GM19438 (cell line): ENCODE data around the gene ZSWIM5.
"Not testable (repeated sequence)": the region's sequence is repeated elsewhere in the genome, so short reads cannot be mapped to it uniquely, and the experiment has no call there.

Experiments used
- ATAC-seq: cut with Tn5 transposase; IDR thresholded peaks from one replicate; pipeline ENCODE4 v1.9.1; 2021; ENCODE audit warnings: low read depth; ENCODE audit not compliant: unreplicated experiment

ZSWIM5 gene

GRCh38 chr1:45097944-45098343 is 108.5 kb downstream of the ZSWIM5 start:
- ATAC-seq: no peak

DNA sequence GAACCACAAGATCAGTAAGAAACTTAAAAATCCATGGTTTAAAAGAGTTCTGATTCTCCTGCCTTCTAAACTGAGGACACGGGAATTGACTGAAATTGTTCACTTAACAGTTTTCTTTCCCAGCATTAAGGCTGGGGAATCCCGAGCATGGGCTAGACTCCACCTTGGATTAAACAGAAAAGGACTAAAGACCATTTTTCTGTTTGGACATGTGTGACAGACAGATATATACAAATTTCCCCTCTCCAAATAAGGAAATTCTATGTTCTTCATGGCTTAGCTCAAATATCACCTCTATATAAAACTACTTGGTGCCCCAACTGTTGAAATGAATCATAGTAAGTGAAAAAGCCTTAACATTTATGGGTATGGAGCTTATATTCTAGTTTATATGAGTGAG is 109.3 kb downstream of the ZSWIM5 start:
- no peak for ATAC-seq

DNA sequence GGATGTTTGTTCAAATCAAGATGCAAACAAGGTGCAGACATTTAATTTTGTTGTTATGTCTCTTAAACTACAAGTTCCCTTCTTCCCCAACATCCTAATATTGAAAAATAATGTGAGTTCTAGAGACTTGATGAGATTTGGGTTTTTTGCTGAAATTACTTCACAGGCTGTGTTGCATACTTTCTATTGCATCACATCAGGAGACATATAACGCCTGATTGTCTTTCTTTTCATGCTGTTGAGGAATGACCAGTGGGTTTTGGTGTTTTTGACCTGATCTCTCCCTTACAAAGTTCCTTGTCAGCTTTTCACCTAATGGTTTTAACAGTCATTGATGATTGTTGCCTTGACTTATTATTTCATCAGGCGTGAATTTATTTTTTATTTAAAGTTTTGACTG is 111.0 kb downstream of the ZSWIM5 start:
- ATAC-seq: no peak

GRCh38 chr1:45094371-45094770 is 112.0 kb downstream of the ZSWIM5 start:
- not testable (repeated sequence) for ATAC-seq

- no peak for ATAC-seq
Observed at GRCh38 chr1:45093334-45093733, 113.1 kb downstream of the ZSWIM5 start.

GRCh38 chr1:45089711-45090110 is 116.7 kb downstream of the ZSWIM5 start:
- ATAC-seq: no peak

DNA sequence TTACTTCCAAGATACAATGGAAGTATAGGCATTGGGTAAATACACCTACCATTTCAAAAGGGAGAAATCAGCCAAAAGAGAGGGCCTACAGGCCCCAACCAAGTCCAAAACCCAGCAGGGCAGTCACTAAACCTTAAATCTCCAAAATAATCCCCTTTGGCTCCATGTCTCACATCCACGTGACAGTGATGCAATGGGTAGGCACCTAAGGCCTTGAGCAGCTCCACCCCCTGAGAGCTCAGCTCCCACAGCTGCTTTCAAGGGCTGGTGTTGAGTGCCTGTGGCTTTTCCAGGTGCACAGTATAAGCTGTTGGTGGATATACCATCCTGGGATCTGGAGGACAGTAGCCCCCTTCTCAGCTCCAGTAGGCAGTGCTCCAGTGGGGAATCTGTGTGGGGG is 121.8 kb downstream of the ZSWIM5 start:
- no peak for ATAC-seq

GRCh38 chr1:45079533-45079932 is 126.9 kb downstream of the ZSWIM5 start:
- no peak for ATAC-seq

- not testable (repeated sequence) for ATAC-seq
Observed at GRCh38 chr1:45076959-45077358, 129.4 kb downstream of the ZSWIM5 start.

- ATAC-seq: no peak
Observed at GRCh38 chr1:45071567-45071966, 134.8 kb downstream of the ZSWIM5 start.

DNA sequence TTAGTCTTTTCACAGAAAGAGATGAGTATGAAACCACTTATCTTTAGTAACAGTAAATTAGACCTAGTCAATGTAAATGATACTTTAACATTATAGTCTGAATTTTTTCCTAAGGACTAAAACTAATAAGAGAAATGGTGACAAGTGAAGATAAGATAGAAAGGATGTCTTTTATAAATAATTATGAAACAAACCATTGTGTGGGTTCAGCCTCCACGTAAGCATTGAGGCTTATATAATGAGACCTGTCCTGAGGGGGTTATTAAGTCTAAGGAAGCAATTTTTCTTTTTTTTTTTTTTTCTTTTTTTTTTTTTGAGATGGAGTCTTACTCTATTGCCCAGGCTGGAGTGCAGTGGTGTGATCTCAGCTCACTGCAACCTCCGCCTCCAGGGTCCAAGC is 138.6 kb downstream of the ZSWIM5 start:
- no peak for ATAC-seq

DNA sequence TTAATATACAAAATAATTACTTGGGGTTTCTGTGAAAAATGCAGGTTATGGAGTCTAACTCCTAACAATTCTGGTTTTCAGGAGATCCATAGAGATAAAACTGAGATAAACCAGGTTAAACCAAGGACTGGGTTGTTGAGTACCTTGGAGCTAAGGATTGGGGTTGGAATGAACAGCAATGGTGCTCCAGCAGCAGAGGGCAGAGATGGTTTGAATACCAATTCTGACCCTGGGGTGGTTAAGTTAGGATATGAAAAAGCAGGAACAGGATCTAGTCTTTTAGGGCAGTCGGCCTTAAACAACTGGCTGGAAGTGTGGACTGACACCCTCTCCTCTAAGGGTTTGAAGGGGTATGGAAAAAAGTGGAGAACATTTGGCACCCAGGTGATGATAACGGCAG is 141.3 kb downstream of the ZSWIM5 start:
- ATAC-seq: no peak

GRCh38 chr1:45062463-45062862 is 143.9 kb downstream of the ZSWIM5 start:
- not testable (repeated sequence) for ATAC-seq

GRCh38 chr1:45059829-45060228 is 146.6 kb downstream of the ZSWIM5 start:
- ATAC-seq: no peak

GRCh38 chr1:45057542-45057941 is 148.9 kb downstream of the ZSWIM5 start:
- no peak for ATAC-seq

GRCh38 chr1:45051005-45051772 is 155.2 kb downstream of the ZSWIM5 start:
- no peak for ATAC-seq

DNA sequence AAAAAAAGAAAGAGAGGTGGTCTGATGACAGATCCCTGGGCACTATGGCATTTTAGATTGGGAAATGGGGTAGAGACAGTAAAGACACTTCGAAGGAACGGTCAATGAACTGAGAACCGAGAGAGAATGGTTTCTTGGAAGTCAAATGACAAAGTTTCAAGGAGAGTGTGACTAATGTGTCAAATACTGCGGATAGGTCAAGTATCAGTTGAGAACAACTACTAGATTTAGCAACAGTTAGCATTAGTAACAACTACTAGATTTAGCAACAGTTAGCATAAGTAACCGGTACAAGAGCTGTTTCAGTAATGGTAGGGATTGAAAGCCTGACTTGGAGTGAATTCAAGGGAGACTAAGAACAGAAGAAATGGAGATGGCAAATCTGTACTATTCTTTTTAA is 159.4 kb downstream of the ZSWIM5 start:
- ATAC-seq: no peak

DNA sequence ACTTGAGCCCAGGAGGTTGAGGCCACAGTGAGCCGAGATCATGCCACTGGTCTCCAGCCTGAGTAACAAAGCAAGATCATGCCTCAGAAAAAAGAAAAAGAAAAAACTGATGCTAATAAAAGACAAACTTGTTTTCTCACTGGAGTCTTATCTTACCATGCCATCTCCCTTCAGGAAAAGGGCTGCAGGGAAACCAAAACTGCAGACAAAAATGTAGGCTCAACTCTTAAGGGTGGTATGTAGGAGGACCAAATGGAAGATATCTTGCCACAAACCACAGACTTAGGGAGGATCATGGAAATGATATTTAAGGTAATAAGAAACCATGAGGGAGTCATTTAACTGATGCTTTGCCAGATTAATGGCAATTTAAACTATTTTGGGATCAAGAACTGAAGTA is 161.5 kb downstream of the ZSWIM5 start:
- ATAC-seq: no peak

DNA sequence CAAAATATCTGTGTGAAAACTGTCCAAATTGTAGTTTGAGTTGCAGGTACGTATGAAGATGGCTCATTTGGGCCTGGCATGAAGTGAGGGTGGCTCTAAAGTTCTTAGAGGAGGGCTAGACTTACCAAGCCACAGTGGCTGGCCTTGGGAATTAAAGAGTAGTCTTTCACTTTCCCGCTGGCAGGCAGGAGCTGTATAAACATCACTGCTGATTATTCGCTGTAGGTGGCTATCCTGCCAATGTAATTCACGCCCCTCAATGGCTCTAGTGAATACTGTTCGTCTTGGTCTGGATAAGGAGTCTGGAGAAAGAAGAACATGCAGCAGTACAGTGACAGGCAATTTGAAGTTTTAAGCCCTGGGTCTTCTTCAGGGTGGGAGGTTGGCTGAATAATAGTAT is 163.3 kb downstream of the ZSWIM5 start:
- ATAC-seq: no peak

DNA sequence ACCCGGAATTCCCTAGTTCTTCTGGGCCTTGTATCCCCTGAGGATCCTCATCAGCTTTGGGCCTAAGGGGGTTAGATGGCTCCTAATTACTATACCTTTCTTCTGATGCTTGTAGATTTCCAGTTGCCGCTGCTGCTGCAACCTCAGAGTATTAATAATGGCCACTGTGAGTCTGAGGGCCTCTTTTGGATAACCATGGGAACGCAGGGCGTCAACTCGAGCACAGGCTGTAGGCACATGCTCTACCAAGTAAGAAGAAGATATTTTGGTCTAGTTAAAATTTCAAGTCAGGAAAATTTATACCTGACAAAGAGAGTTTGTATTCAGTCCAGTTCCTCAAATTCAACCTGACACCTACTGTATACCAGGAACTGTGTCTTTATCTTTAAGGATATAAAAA is 166.1 kb downstream of the ZSWIM5 start:
- ATAC-seq: no peak

DNA sequence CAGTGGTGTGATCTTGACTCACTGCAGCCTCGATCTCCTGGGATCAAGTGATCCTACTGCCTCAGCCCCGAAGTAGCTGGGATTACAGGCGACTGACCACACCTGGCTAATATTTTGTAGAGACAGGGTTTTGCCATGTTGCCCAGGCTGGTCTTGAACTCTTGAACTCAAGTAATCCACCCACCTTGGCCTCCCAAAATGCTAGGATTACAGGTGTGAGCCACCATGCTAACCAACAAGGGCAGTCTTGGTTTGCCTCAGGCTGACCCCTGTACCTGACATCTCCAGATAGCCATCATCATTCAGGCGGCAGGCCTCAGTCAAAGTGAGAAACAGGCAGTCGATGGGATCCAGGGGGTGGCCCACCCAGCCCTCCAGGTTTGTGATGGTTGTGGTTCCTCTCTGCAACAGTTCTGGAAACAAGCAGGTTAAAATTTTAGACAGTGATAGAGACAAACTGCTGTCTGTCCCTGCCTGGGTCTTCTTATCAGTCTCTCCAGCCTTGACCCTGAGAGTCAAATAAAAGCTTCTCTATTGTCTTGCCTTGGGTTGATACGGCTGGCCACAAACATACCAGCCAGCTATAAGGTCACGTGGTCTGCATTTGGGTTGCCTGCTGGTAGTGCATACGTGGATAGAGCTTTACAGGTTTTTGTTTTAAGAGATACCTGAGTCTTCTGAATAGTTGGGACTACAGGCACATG is 167.6 kb downstream of the ZSWIM5 start:
- no peak for ATAC-seq

- ATAC-seq: no peak
Observed at GRCh38 chr1:45038240-45038639, 168.2 kb downstream of the ZSWIM5 start.
